Large intestine (tissue), 3 donors: ENCODE results near the gene AQP12B. TPM values are rescaled to one million over a fixed set of nuclear protein-coding genes. Genes with fewer than 3 reads are reported as not detected.
A peak's percentile ranks its signal among the peaks of the same experiment; 100 is the strongest.

Experiments used
- DNase-seq, 2 donors: peaks; one replicate each; pipeline versions ENCODE4 v3.0.0 to v3.0.0-alpha.2; 2013
- H3K27ac ChIP-seq: one replicate; pipeline ENCODE4 v1.5.1; 2013; ENCODE audit warnings: low read length
- H3K27me3 ChIP-seq: 2 replicates; pipeline ENCODE4 v1.6.1; 2013; ENCODE audit warnings: low read length; ENCODE audit not compliant: control insufficient read depth, insufficient read depth
- H3K36me3 ChIP-seq: 2 replicates; pipeline ENCODE4 v1.6.1; 2013; ENCODE audit warnings: low read length; ENCODE audit not compliant: control insufficient read depth, insufficient read depth
- H3K4me1 ChIP-seq: one replicate; pipeline ENCODE4 v1.6.1; 2013; ENCODE audit warnings: low read length; ENCODE audit not compliant: control insufficient read depth, insufficient read depth
- H3K4me3 ChIP-seq: one replicate; pipeline ENCODE4 v1.5.1; 2013; ENCODE audit warnings: low read length
- H3K9me3 ChIP-seq: one replicate; pipeline ENCODE4 v1.6.1; 2013; ENCODE audit warnings: mild to moderate bottlenecking, low read depth, low read length, moderate library complexity; ENCODE audit not compliant: control insufficient read depth
- WGBS: methylation state at CpG from one replicate; pipeline ENCODE4 v1.1.5; 2013; ENCODE audit warnings: low lambda C conversion rate; ENCODE audit not compliant: insufficient coverage; 5-methylcytosine and 5-hydroxymethylcytosine counted together
- polyA plus RNA-seq: library from polyadenylated mRNA; unstranded; fragments of 120-200 nt; gene quantifications from one replicate; pipeline ENCODE4 v1.2.1, GENCODE V29; 2013

The AQP12B gene
- polyA plus RNA-seq, 1 donor, result 10.6 TPM

DNA sequence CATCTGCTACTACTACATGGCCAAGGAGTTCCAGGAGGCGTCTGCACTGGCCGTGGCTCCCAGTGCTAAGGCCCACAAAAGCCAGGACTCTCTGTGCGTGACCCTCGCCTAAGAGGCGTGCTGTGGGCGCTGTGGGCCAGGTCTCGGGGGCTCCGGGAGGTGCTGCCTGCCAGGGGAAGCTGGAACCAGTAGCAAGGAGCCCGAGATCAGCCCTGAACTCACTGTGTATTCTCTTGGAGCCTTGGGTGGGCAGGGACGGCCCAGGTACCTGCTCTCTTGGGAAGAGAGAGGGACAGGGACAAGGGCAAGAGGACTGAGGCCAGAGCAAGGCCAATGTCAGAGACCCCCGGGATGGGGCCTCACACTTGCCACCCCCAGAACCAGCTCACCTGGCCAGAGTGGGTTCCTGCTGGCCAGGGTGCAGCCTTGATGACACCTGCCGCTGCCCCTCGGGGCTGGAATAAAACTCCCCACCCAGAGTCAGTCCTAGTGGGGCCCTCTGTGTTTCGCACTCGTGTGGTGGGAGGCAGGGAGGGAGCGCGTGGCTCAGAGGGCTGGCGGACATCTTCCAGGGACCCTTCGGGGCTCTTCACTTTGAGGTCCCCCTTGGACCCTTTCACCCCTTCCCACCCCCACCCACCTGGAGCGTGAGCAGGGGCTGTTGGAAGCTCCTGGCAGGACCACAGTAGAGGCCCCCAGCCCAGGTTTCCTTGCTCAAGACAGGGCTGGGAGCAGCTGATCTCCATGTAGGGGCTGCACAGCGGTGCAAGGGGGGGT lies 51.7 kb downstream of the AQP12B start:
- no peak for DNase-seq
- Histone ChIP-seq H3K27ac (no peak overlapping the region), H3K36me3 (peaks cover 33% of the 10 kb centered on the region), H3K27me3 (no peaks in the 10 kb centered on the region), H3K9me3 (peaks cover 16% of the 10 kb centered on the region), H3K4me3 (no peak overlapping the region), H3K4me1 (peaks cover 13% of the 10 kb centered on the region)
- WGBS, result no CpG with 5 or more reads among the region's 21 CpGs

- no peak for DNase-seq
- H3K4me3 ChIP-seq, result no peak overlapping the region
- H3K4me1 ChIP-seq, result peaks cover 13% of the 10 kb centered on the region
- whole genome bisulfite sequencing, result no CpG with 5 or more reads among the region's 50 CpGs
- H3K9me3 ChIP-seq, result peaks cover 16% of the 10 kb centered on the region
- H3K27me3 ChIP-seq, result no peaks in the 10 kb centered on the region
- no peak overlapping the region for H3K27ac ChIP-seq
- H3K36me3 ChIP-seq, result peaks cover 33% of the 10 kb centered on the region
Observed at GRCh38 chr2:240629968-240630770, 52.5 kb downstream of the AQP12B start.

GRCh38 chr2:240629619-240629967 lies 53.1 kb downstream of the AQP12B start:
- H3K9me3 ChIP-seq, result peaks cover 16% of the 10 kb centered on the region
- H3K4me3 ChIP-seq, result no peak overlapping the region
- H3K27ac ChIP-seq, result no peak overlapping the region
- peaks cover 13% of the 10 kb centered on the region for H3K4me1 ChIP-seq
- H3K27me3 ChIP-seq, result no peaks in the 10 kb centered on the region
- WGBS, result no CpG with 5 or more reads among the region's 5 CpGs
- peaks cover 33% of the 10 kb centered on the region for H3K36me3 ChIP-seq
- DNase-seq, result no peak

DNA sequence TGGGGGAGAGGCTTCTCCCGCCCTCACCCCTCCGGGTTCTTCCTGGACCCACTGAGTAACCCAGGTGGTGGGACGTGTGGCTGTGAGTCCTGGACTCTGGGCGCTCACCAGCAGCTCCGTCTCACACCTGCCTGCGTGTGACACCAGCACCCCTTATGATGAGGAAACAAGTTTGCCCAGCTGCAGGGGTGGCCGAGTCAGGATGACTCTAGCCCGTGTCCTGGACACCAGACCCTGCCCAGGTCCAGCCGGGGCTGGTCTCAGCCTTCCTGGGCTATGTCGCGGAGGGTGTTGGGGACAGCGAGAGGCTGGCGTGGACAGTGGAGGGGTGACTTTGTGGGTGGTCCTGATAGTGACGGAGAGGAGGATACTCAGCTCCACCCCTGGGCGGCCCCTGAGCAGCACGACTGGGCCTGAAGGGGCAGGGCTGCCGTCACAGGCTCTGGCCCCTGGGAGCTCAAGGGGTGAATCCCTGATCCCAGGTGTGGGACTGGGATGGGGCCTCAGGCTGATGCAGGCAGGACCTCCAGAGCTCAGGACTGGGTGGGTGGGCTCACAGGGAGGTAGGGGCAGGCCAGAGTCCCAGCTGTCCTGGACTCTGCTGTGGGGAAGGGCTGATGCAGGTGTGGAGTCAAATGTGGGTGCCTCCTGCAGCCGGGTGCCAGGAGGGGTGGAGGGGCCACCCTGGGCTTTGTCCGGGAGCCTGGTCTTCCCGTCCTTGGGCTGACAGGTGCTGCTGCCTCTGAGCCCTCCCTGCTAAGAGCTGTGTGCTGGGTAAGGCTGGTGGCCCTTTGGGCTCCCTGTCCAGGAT lies 53.7 kb downstream of the AQP12B start:
- no peak overlapping the region for H3K27ac ChIP-seq
- H3K4me1 ChIP-seq, result peaks cover 13% of the 10 kb centered on the region
- H3K4me3 ChIP-seq, result no peak overlapping the region
- H3K9me3 ChIP-seq, result peaks cover 16% of the 10 kb centered on the region
- H3K27me3 ChIP-seq, result no peaks in the 10 kb centered on the region
- peaks cover 33% of the 10 kb centered on the region for H3K36me3 ChIP-seq
- no peak for DNase-seq
- WGBS, result no CpG with 5 or more reads among the region's 20 CpGs

GRCh38 chr2:240628507-240628807 lies 54.2 kb downstream of the AQP12B start:
- no peak for DNase-seq
- Histone ChIP-seq H3K36me3 (peaks cover 35% of the 10 kb centered on the region), H3K4me3 (no peak overlapping the region), H3K4me1 (peaks cover 13% of the 10 kb centered on the region), H3K27ac (no peak overlapping the region), H3K27me3 (no peaks in the 10 kb centered on the region), H3K9me3 (peaks cover 16% of the 10 kb centered on the region)
- WGBS, result no CpG with 5 or more reads among the region's 7 CpGs

- peaks cover 13% of the 10 kb centered on the region for H3K4me1 ChIP-seq
- H3K4me3 ChIP-seq, result no peak overlapping the region
- peaks cover 16% of the 10 kb centered on the region for H3K9me3 ChIP-seq
- peaks cover 40% of the 10 kb centered on the region for H3K36me3 ChIP-seq
- H3K27me3 ChIP-seq, result no peaks in the 10 kb centered on the region
- no CpG with 5 or more reads among the region's 17 CpGs for WGBS
- DNase-seq, result no peak
- H3K27ac ChIP-seq, result no peak overlapping the region
Observed at GRCh38 chr2:240627736-240628506, 54.8 kb downstream of the AQP12B start.

DNA sequence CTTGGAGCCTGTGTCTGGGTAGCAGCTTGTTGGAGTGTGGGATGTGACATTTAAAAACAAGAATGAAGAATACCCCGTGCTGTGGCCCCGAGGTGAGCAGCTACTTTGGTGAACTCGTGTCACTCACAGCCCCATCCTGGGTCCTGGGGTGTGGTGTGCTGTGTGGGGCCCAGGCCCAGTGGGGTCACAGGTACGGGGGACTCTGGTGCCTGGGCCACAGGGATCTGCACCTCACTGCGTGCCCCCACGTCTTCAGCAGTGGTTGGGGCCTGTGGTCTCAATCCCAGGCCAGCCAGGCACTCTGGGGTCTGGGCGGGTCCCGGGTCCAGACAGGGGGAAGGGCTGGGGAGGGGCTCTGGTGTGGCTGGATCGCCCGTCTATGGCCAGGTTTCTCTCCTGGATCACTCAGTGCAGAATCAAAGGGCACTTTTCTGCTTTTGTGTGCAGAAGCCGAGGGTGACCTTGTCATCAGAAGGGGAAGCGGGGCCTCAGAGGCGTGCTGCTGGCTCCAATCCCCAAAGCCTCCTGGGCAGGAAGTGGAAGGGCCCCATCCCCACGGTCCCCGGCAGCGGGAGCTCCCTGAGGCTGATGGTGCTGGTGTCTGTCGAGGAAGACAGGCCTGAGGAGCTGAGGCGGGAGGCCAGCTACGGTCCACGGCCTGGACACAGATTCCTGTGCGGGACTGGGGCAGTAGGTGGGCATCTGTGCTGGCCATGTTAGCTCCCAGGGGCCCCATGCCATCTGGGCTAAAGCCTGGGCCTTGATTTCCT lies 56.0 kb downstream of the AQP12B start:
- peaks cover 44% of the 10 kb centered on the region for H3K36me3 ChIP-seq
- peaks cover 13% of the 10 kb centered on the region for H3K4me1 ChIP-seq
- H3K9me3 ChIP-seq, result peaks cover 7% of the 10 kb centered on the region
- peak overlapping the region; percentile 85 for H3K27ac ChIP-seq
- H3K4me3 ChIP-seq, result no peak overlapping the region
- H3K27me3 ChIP-seq, result no peaks in the 10 kb centered on the region
- peak; percentile 79 to 90 for DNase-seq
- no CpG with 5 or more reads among the region's 21 CpGs for WGBS

Other genes with a start within 250 kb of the AQP12B start
- 16.3 TPM for gene GPC1, start 247.2 kb downstream of the AQP12B start, polyA plus RNA-seq
- gene ANKMY1, start 124.9 kb downstream of the AQP12B start, polyA plus RNA-seq, result 14.0 TPM
- 6.6 TPM for gene DUSP28, start 122.5 kb downstream of the AQP12B start, polyA plus RNA-seq
- gene RNPEPL1, start 114.4 kb downstream of the AQP12B start, polyA plus RNA-seq, result 61.8 TPM
- gene CAPN10, start 96.2 kb downstream of the AQP12B start, polyA plus RNA-seq, result 34.9 TPM
- gene GPR35, start 57.4 kb downstream of the AQP12B start, polyA plus RNA-seq, result 118 TPM
- 5.0 TPM for gene AQP12A, start 9.0 kb upstream of the AQP12B start, polyA plus RNA-seq
- 15.8 TPM for gene KIF1A, start 137.3 kb upstream of the AQP12B start, polyA plus RNA-seq
- 0.66 TPM for gene AGXT, start 185.9 kb upstream of the AQP12B start, polyA plus RNA-seq
- 25.7 TPM for gene MAB21L4, start 213.3 kb upstream of the AQP12B start, polyA plus RNA-seq
- 0.09 TPM for gene CROCC2, start 223.5 kb upstream of the AQP12B start, polyA plus RNA-seq